GM21390 (cell line): ENCODE results near the gene LMO7.
"Not testable (repeated sequence)": the region's sequence is repeated elsewhere in the genome, so short reads cannot be mapped to it uniquely, and the experiment has no call there.

ENCODE experiments used
- ATAC-seq: cut with Tn5 transposase; IDR thresholded peaks from one replicate; pipeline ENCODE4 v1.9.1; 2021; ENCODE audit not compliant: unreplicated experiment

The LMO7 gene

DNA sequence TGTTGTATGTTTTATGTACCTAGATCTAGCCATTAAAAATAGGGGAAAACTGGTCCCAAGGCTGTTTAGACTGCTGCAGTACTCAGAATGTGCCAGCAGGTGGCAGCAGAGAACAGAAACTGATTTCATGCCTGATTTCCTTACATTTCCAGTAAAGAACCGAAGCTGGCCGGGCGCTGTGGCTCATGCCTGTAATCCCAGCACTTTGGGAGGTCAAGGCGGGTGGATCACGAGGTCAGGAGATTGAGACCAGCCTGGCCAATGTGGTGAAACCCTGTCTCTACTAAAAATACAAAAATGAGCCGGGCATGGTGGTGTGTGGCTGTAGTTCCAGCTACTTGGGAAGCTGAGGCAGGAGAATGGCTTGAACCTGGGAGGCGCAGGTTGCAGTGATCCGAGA, 59.8 kb downstream of the LMO7 start:
- peak; percentile 60 for ATAC-seq

DNA sequence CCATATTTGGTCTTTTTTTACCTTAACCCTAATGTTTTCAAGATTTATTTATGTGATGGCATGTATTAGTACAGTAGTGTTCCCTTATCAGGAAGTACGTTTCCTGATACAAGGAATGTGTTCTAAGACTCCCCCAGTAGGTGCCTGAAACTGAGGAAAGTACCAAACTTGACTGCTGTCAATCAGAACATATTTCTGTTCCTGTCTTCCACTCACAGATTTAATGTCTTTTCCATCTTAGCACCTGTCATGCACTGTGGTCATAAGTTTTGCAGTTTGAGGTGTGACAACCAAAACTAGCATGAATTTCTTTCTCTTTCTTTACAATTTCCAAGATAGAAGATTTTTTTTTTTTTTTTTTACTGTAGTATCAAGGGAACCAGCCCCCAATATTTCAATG, 62.9 kb downstream of the LMO7 start:
- no peak for ATAC-seq

DNA sequence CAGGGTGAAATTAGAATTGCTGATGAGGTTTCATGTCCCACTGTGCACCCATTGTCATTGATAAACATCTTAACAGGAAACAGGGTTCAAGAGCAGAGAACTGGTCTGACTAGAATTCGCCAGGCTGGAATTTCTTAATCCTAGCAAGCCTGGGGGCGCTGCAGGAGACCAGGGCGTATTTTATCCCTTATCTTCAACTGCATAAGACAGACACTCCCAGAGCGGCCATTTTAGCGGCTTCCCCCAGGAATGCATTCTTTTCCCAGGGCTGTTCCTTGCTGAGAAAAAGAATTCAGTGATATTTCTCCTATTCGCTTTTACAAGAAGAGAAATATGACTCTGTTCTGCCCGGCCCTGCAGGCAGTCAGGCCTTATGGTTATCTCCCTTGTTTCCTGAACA, 63.6 kb downstream of the LMO7 start:
- ATAC-seq = not testable (repeated sequence)

DNA sequence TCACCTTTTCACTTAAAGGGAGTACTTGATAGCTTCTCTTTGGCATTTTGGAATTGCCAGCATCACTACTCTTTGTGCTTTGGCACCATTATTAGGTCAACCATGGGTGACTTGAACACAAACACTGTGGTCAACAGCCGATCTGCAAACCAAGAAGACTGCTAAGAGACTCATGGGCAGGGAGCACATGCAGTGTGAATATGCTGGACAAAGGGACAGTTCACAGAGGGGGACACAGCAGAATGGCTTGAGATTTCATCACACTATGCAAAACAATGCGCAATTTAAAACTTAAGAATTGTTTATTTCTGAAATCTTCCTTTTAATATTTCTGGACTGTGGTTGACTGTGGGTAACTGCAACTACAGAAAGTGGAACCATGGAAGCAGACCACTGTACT, 64.4 kb downstream of the LMO7 start:
- ATAC-seq = no peak

DNA sequence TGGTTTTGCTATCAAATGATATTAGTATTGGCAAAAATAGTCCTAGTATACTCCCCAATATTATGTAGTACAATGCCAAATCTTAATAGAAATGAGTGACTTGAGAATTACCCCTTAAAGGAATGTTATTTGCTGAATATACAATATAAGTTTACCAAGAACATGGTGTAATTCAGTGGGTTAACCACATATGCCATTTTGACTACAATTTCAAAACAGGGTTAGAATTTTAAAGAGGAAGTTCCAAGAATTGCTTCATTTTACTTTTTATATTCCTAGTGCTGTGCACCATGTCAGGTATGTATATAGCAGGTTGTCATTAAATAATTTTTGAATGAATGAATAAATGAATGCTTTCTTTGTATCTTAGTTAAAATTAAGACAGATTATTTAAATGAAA, 66.3 kb downstream of the LMO7 start:
- no peak for ATAC-seq

DNA sequence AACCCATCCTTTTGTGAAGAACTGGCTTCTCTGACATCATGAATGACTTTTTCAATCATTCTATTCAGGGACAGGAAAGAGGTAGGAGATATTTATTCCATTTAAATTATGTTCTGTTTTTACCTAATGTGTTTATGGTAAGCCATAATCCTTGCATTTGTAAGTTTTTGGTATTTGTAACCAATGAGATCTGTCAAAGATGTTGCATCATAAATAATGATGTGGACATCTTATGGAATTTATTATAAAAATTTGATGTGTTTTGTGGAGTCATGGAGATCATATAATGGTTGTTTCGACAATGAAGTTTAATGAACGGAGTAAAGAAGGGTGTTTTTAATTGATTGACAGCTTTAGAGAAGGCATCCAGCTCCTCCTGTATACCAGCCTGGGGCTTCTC, 67.6 kb downstream of the LMO7 start:
- ATAC-seq = no peak

DNA sequence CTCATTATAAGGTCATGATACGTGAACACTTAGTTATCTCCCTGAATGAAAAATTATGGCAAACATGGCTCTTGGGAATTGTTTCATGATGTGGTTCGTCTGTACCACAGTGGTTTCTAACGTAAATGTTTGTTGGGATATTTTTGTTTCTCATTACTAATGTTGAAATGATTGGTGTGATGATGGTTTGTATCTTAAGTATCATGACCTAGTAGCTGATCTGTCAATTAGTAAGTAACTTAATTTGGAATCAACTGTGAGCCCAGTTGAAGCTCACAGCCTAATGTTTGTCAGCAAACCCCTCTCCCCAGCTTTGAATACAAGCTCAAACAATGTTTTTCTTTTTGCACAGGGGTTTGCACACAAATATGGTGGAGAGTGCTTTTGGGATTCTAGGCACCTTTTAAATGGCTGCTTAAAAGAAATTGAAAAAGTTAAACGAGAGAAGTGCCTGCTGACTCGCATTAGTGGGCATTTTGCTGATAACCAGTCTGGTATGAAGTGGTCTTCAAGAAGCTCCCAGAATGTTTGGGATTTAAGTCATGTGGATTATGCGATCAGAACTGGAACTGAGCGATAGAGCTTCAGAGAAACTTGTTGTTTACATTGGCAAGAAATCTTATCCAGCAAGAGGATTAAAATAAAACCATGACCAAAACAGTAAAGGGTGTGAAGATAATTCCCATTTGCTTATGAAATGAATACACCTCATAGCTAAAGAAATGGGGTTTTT, 68.2 kb downstream of the LMO7 start:
- no peak for ATAC-seq

DNA sequence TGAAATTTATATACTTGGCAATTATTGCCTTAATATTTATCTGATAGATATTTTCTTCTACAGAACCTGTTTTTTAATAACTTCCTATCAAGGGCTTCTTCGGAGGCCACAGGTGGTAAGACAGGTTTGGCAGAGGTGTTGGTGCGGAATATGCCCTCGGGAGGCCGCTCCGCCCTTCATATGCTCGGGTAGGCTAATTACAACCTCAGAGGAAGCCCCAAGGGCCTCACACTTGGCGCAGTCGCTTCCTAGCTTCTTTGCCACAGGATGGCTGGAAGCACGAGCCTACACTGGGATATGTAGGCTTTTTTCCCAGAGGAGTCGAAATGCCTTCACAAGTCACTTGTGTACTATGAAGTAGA, 68.8 kb downstream of the LMO7 start:
- ATAC-seq = no peak

DNA sequence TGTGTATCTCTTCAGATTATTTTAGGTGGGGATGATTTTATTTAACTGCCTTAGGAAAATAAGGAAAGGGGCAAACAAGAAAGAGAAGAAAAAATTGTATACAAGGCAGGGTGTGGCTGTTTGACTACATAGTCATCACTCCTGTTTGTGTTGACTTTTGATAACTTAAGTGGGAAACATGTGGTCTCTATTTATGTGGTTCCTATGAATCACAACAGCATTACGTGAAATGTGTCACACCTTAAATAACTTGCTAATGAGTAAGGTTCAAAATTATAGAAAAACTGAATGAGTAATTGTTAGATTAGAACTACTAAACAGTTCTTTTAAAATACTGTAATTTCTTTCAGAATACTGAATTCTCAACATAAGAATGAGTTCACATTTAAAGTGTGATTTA, 69.3 kb downstream of the LMO7 start:
- ATAC-seq = no peak

DNA sequence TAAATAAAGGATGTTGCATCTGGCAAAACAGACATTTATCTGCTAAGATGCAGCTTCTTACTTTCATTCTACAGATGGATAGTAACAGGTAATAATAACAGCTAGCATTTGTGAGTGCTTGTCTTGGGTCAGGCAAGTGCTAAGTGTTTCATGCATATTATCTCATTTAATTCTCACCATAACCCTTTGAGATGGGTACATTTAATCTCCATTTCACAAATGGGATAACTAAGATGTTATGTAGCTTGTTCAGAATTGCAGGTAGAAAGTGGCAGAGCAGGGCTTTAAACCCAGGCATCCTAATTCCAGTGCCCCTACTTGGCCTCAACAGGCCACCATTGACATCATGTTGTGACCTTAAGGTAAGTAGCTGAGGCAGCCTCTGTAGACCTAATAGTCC, 69.8 kb downstream of the LMO7 start:
- ATAC-seq = no peak

DNA sequence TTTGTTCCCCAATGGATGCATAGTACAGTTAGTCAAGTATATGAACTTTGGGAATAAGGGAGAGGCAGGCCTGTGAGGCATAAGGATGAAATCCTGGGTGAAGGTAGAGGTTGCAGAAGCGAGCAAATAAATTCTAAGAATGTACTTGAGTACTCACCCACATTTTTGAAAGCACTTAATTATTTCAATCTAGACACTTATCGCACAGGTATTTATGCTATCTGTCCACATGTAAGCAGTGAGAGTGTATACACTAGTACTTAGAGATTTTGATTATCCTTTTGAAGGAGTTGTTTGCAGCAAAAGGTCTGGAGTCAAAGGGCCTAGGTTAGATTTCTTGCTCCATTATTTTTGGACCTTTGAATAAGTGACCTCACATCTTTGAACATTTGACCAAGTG, 77.7 kb downstream of the LMO7 start:
- ATAC-seq = no peak

DNA sequence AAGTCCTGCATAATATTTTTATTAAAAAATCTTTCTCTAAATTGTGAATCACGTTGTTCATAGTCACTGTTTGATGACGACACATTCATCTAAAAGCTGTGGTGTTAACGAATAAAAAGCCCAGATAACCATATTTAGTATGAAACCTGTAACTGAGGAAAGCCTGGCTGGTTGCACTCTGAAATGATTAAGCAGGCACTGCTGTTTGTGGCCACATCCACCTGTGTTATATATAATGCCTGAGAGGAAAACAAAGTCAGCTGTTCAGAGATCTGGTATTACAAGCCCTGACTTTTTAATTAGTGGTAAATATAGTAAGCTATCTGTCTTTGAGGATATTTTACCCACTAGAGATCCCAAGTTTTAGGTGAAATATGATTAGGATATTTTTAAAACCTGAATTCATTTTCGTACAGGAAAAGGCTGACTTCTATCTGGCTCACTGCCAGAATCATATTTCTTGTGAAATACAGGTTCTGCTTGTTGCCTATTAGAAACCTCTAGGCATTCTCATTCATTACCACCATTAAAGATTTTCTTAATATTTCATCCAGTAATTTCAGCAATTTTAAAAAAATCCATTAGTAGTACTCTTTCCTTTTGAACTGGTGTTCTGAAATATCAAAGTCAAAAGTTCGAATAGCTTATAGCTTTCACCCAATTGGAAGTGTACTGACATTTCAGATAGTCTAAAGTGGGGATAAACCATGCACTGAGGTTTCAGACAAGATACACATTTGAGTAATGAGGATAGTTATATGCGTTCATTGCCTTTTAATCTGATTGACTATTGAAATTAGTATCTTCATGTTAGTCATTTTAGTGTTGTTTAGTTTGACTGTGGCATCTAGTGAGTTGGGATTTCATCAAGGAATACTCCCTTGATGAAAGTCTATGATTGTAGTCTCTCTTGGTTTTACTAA, 79.7 kb downstream of the LMO7 start:
- peak; percentile 95 for ATAC-seq

DNA sequence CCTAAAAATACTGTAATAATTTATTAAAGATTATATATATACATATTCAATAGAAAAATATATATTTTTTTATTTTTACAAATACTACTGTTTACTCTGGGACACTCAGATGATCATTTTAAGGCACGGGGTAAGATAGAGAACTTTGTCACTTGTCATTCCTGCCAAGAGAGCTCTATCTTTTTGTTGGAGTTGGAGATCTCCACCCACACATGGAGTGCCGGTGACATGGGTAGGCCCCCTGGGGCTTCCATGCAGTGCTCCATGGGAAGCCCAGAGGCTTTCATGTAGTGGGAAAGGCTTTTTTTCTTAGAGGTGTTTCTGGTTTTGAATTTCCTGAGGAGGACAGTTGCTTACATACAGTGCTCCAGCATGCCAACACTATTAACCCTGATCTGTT, 81.4 kb downstream of the LMO7 start:
- no peak for ATAC-seq

DNA sequence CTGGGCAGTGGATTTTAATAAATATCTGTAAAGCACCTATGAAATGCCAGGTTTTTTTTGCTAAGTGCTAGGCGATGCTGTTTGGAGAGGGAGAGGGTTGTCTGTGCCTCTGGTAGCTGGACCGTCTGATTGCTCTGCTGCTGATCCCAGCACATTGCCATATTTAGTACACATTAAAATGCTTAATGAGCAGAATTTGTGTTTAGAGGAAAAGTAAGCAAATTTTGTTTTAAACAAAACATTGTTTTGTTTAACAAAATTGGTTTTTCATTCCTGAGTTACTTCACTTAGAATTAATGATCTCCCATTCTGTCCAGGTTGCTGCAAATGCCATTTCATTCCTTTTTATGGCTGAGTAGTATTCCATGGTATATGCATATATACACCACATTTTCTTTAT, 85.2 kb downstream of the LMO7 start:
- ATAC-seq = no peak

DNA sequence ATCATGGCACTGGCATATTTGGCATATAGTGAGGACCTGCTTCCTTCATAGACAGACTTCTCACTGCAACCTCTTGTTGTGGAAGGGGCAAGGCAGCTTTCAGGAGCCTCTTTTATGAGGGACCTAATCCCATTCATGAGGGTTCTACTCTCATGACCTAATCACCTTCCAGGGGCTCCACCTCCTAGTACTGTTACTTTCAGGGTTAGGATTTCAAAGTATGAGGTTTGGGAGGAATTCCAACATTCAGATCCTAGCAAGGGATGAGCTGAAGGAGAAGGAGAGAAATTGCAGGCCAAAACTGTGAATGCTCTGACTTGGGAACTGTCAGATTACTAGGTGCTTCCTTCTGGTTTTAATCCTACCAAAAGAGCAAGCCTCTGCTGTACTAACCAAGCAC, 87.8 kb downstream of the LMO7 start:
- no peak for ATAC-seq

DNA sequence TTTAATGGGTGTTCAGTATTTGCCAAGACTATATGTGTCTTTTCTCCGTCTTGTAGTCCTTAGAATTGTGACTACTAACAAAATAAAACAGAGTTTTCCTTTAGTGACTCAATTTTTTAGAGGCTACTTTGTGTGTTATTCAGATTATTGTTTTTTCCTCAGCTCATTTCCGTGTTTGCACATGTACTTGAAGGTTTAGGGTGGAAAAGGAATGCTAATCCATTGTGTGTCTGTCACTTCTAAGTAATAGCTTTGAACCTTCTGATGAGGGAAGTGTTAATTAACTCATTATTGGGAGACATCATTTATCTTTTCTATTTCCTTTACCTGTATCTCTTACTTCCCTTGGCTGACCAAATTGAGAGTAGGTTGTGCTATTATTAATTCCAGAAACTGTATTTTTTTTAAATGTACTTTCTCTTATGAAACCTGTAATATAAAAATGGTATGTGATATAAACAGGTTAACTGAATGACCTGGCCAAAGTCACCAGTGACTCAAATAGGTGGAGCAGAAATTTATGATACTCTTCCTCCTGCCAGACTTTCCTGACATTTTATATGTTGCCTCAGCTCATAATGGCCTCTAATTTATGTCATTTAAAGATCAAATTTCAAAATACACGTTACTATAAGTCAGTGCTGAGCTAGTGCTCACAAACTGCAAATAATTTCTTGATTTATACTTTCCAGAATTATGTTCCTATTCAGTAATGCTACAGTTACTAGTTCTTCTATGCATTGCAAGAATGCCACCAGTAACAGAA, 88.8 kb downstream of the LMO7 start:
- ATAC-seq = no peak

DNA sequence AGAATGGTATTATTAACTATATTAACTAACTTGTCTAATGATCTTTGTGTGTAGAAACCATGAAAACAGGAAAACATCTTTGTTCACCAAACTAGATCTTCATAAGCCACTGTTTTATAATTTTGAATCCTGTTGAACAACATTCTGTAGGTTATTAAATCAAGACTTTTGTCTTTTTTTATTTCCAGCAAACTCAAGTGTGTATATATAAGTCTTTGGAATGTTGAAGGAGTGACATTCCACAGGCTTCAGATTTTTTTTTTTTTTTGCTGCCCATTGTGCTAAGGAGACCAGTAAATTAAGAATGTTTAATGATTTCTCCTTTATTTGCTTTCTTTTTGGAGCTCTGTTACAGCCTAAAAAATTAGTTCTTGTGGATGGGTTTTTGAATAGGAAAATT, 89.6 kb downstream of the LMO7 start:
- no peak for ATAC-seq

DNA sequence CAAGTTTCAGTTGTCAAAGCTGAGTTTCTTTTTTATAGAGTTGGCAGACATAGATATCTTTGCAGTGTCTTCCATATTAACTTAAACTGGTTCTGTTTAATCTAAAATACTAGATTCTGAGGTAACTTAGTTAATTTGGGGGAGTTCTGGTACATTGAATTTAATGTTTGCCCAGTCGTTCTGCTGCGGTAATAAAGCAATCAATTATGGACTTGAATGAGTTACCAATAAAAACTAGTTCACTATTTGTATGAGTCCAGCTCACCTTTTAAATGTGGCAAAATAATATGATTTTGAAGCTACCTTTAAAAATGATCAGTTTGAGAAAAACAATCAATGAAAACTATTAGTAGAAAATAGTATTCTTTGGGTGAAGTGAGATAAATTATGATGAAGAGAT, 90.2 kb downstream of the LMO7 start:
- no peak for ATAC-seq

DNA sequence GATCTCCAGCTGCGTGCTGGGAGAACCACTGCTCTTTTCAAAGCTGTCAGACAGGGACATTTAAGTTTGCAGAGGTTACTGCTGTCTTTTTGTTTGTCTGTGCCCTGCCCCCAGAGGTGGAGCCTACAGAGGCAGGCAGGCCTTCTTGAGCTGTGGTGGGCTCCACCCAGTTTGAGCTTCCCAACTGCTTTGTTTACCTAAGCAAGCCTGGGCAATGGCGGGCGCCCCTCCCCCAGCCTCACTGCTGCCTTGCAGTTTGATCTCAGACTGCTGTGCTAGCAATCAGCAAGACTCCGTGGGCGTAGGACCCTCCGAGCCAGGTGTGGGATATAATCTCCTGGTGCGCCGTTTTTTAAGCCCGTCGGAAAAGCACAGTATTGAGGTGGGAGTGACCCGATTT, 97.0 kb downstream of the LMO7 start:
- ATAC-seq = not testable (repeated sequence)

DNA sequence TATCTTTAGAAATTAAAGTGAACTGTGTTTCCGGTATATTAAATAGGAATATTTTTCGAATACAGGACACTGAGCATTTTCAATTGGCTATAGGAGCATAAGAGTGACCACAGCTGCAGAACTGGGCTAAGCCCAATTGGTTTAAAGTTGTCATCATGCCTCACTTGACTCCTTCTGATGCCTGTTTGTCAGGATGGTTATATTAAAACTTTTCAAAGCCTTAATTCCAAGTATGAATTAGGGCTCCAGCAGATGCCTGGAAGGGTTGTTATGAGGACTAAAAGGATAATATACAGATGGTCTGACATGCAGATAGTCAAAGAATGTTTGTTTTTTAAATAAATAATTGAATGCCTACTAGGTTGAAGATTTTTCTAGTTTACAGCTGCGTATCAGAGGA, 100.0 kb downstream of the LMO7 start:
- no peak for ATAC-seq

DNA sequence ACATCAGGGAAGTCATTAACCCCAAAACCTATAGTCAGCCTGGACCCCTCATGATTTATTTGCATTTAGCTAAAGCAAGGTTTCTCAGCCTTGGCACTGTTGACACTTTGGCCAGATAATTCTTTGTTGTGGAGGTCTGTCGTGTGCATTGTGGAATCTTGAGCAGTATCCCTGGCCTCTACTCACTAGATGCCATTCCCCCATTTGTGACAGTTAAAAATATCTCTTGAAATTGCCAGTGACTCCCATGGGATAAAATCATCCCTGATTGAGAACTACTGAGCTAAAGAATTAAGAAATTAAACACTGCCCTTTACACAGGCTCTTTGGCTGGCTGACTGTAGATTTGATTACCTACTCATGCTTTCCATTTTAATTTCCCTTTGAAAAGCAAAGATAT, 102.7 kb downstream of the LMO7 start:
- no peak for ATAC-seq
